Lower leg skin (tissue), 4 donors: ENCODE results near the gene MYT1. TPM values are rescaled to one million over a fixed set of nuclear protein-coding genes. Genes with fewer than 3 reads are reported as not detected.
A peak's percentile ranks its signal among the peaks of the same experiment; 100 is the strongest.
"Not testable (repeated sequence)": the region's sequence is repeated elsewhere in the genome, so short reads cannot be mapped to it uniquely, and the experiment has no call there.

Experiments used
- DNase-seq, 2 donors: peaks; one replicate each; pipeline ENCODE4 v3.0.0-alpha.2; 2019; ENCODE audit warnings: low spot score in 2 of 2
- H3K4me3 ChIP-seq: fragments of 200-600 bp; sonication (generic); 2 replicates; pipeline ENCODE4 v1.5.1; 2017; ENCODE audit warnings: mild to moderate bottlenecking, low read depth; ENCODE audit not compliant: poor library complexity, severe bottlenecking
- CTCF ChIP-seq, 3 donors: fragments of 450-650 bp; IDR thresholded peaks; one replicate each; pipeline ENCODE4 v1.5.1; 2016; ENCODE audit warnings: antibody characterized with exemption in 3 of 3, mild to moderate bottlenecking in 3 of 3, moderate library complexity in 2 of 3
- POLR2A ChIP-seq, 2 donors: fragments of 450-650 bp; IDR thresholded peaks; one replicate each; pipeline ENCODE4 v1.6.1; 2016 to 2017; ENCODE audit warnings: antibody characterized with exemption in 2 of 2, mild to moderate bottlenecking in 1 of 2, moderate library complexity in 1 of 2
- WGBS, 2 donors: methylation state at CpG; one replicate each; pipeline ENCODE4 v1.1.5; 2018; 5-methylcytosine and 5-hydroxymethylcytosine counted together
- intact Hi-C: fragments of 100-400 bp; cut with DNase I; formaldehyde crosslinking; loops from one replicate; pipeline ENCODE4 v1.15.0; 2023; ENCODE audit warnings: low total_unique reads
- total RNA-seq, 4 donors: library from RNA; depleted of rRNA; stranded (reverse); fragments of >200 nt; gene quantifications; one replicate each; pipeline ENCODE4 v1.1.0, GENCODE V29; 2016

The MYT1 gene
- total RNA-seq, 4 donors from 2014 or later: 0.26 TPM; not detected in 3

GRCh38 chr20:64130271-64130670 is 34.0 kb upstream of the MYT1 start:
- peak in 1 of 2 donors; percentile 39 for DNase-seq
- 60 to 67% methylated on average over 5 of the region's 5 CpGs for WGBS, 2 donors
- H3K4me3 ChIP-seq: no peak overlapping the region
- intact Hi-C loops: no loop called here
- TF ChIP-seq CTCF (IDR thresholded peaks at IDR 0.05) (no peak), POLR2A (IDR thresholded peaks at IDR 0.05) (no peak)

- intact Hi-C loops: no loop called here
- DNase-seq: peak in 1 of 2 donors; percentile 73
- no peak overlapping the region for H3K4me3 ChIP-seq
- 75 to 80% methylated on average over 10 of the region's 10 CpGs for WGBS, 2 donors
- TF ChIP-seq CTCF (IDR thresholded peaks at IDR 0.05) (no peak), POLR2A (IDR thresholded peaks at IDR 0.05) (no peak)
Observed at GRCh38 chr20:64130876-64131275, 33.4 kb upstream of the MYT1 start.

GRCh38 chr20:64131406-64131805 is 32.8 kb upstream of the MYT1 start:
- intact Hi-C loops: no loop called here
- TF ChIP-seq POLR2A (IDR thresholded peaks at IDR 0.05) (no peak), CTCF (IDR thresholded peaks at IDR 0.05) (no peak)
- 52 to 81% methylated on average over 4 of the region's 4 CpGs for WGBS, 2 donors
- DNase-seq: peak in 1 of 2 donors; percentile 65
- H3K4me3 ChIP-seq: no peak overlapping the region

- no peak overlapping the region for H3K4me3 ChIP-seq
- intact Hi-C loops: no loop called here
- peak in 1 of 2 donors; percentile 69 for DNase-seq
- WGBS, 2 donors: 47 to 49% methylated on average over 8 of the region's 8 CpGs
- no peak for TF ChIP-seq POLR2A (IDR thresholded peaks at IDR 0.05)
- no peak for TF ChIP-seq CTCF (IDR thresholded peaks at IDR 0.05)
Observed at GRCh38 chr20:64133951-64134407, 30.3 kb upstream of the MYT1 start.

- intact Hi-C loops: not testable (repeated sequence)
- WGBS, 2 donors: 70 to 74% methylated on average over 20 of the region's 20 CpGs
- DNase-seq: peak in 1 of 2 donors; percentile 42
Observed at GRCh38 chr20:64134744-64135143, 29.5 kb upstream of the MYT1 start.

GRCh38 chr20:64136004-64136710 is 28.1 kb upstream of the MYT1 start:
- intact Hi-C loops: no loop called here
- 80 to 84% methylated on average over 32 of the region's 32 CpGs for WGBS, 2 donors
- TF ChIP-seq CTCF (IDR thresholded peaks at IDR 0.05) (no peak), POLR2A (IDR thresholded peaks at IDR 0.05) (no peak)
- peak in 1 of 2 donors; percentile 39 for DNase-seq
- no peak overlapping the region for H3K4me3 ChIP-seq

More at GRCh38 chr20:64134744-64135143, 29.5 kb upstream of the MYT1 start:
- H3K4me3 ChIP-seq: not testable (repeated sequence)
